SK-N-SH (cell line): ENCODE results near the gene OR1I1. TPM values are rescaled to one million over a fixed set of nuclear protein-coding genes. Genes with fewer than 3 reads are reported as not detected.
A peak's percentile ranks its signal among the peaks of the same experiment; 100 is the strongest.

Experiments
- CTCF ChIA-PET: fragments of 300-600, 350-600 bp; formaldehyde crosslinking; extraction: SDS; loops from one replicate; lab custom pipeline; 2021; lab: Yijun Ruan, JAX
- POLR2A ChIA-PET: fragments of 350-600 bp; sonication (Branson Sonifier 250); formaldehyde crosslinking; extraction: SDS; loops from one replicate; lab custom pipeline; 2020; ENCODE audit warnings: antibody characterized with exemption, inconsistent platforms; lab: Yijun Ruan, JAX
- DNase-seq: peaks from one replicate; pipeline ENCODE4 v3.0.0; 2012
- H2AFZ ChIP-seq: fragments of 200-600 bp; sonication (generic); 2 replicates; pipeline ENCODE4 v1.8.1; 2016; ENCODE audit warnings: antibody characterized with exemption, mild to moderate bottlenecking, low read depth
- H3F3A ChIP-seq: fragments of 200-600 bp; sonication (generic); replicated peaks from 2 replicates; pipeline ENCODE3; 2016; ENCODE audit warnings: antibody characterized with exemption, mild to moderate bottlenecking; ENCODE audit not compliant: insufficient read depth
- H3K27ac ChIP-seq, 2 experiments: fragments of 200-500 bp in 1 of 2; fragments of 200-600 bp in 1 of 2; sonication (Bioruptor generic) in 1 of 2; sonication (generic), shearing (Covaris generic) in 1 of 2; 2 replicates each; pipeline versions ENCODE4 v1.5.1 to v1.6.1; 2014 to 2016; ENCODE audit warnings: low read depth in 2 of 2, inconsistent platforms in 1 of 2, low read length in 1 of 2, mild to moderate bottlenecking in 1 of 2, mixed read lengths in 1 of 2
- H3K27me3 ChIP-seq: fragments of 200-600 bp; sonication (generic), shearing (Covaris generic); 2 replicates; pipeline ENCODE4 v1.6.1; 2016; ENCODE audit warnings: mixed run types; ENCODE audit not compliant: insufficient read depth
- H3K36me3 ChIP-seq, 2 experiments: fragments of 200-500 bp in 1 of 2; fragments of 200-600 bp in 1 of 2; sonication (Bioruptor generic) in 1 of 2; sonication (generic) in 1 of 2; replicated peaks in 1 of 2; 2 replicates each; pipeline versions ENCODE3 to v1.5.1; 2014 to 2016; ENCODE audit warnings: low read length in 1 of 2, mild to moderate bottlenecking in 1 of 2; ENCODE audit not compliant: insufficient read depth in 2 of 2, control insufficient read depth in 1 of 2
- H3K4me1 ChIP-seq, 2 experiments: fragments of 200-500 bp in 1 of 2; fragments of 200-600 bp in 1 of 2; sonication (Bioruptor generic) in 1 of 2; sonication (generic), shearing (Covaris generic) in 1 of 2; 2 replicates each; pipeline versions ENCODE4 v1.5.1 to v1.6.1; 2014 to 2016; ENCODE audit warnings: low read depth in 1 of 2, low read length in 1 of 2, mixed run types in 1 of 2; ENCODE audit not compliant: insufficient read depth in 2 of 2, control insufficient read depth in 1 of 2
- H3K4me2 ChIP-seq: fragments of 200-600 bp; sonication (generic), shearing (Covaris generic); 2 replicates; pipeline ENCODE4 v1.6.1; 2017; ENCODE audit warnings: mixed run types
- H3K4me3 ChIP-seq, 2 experiments: fragments of 200-500 bp in 1 of 2; fragments of 200-600 bp in 1 of 2; sonication (Bioruptor generic) in 1 of 2; sonication (generic), shearing (Covaris generic) in 1 of 2; 2 replicates each; pipeline versions ENCODE4 v1.5.1 to v1.8.1; 2014 to 2016; ENCODE audit warnings: low read depth in 2 of 2, inconsistent platforms in 1 of 2, low read length in 1 of 2, mild to moderate bottlenecking in 1 of 2, mixed read lengths in 1 of 2, moderate library complexity in 1 of 2
- H3K79me2 ChIP-seq: fragments of 200-600 bp; sonication (generic); 2 replicates; pipeline ENCODE4 v1.8.1; 2017; ENCODE audit warnings: mild to moderate bottlenecking; ENCODE audit not compliant: insufficient read depth
- H3K9ac ChIP-seq: fragments of 200-600 bp; sonication (generic); 2 replicates; pipeline ENCODE4 v1.6.1; 2017; ENCODE audit warnings: mixed run types
- H3K9me2 ChIP-seq: fragments of 200-600 bp; sonication (generic); 2 replicates; pipeline ENCODE4 v1.6.1; 2017; ENCODE audit warnings: mixed run types
- H3K9me3 ChIP-seq: fragments of 200-600 bp; sonication (generic); 2 replicates; pipeline ENCODE4 v1.6.1; 2017; ENCODE audit warnings: mixed run types, mild to moderate bottlenecking, moderate library complexity
- H4K20me1 ChIP-seq: fragments of 200-600 bp; sonication (generic); 2 replicates; pipeline ENCODE4 v1.6.1; 2017; ENCODE audit warnings: mild to moderate bottlenecking, mixed run types; ENCODE audit not compliant: insufficient read depth
- CHD2 ChIP-seq: fragments of 150-350 bp; IDR thresholded peaks from 2 replicates; pipeline ENCODE4 v1.6.1; 2018; ENCODE audit warnings: low read length; ENCODE audit not compliant: partially characterized antibody
- CTCF ChIP-seq: fragments of 200-600 bp; sonication (generic); IDR thresholded peaks from 2 replicates; pipeline ENCODE4 v1.6.1; 2017; ENCODE audit warnings: antibody characterized with exemption, mild to moderate bottlenecking, moderate library complexity
- ELF1 ChIP-seq: IDR thresholded peaks from 2 replicates; pipeline ENCODE4 v1.4.0; 2012
- EP300 ChIP-seq, 2 experiments: IDR thresholded peaks; 2 replicates each; pipeline versions ENCODE4 v1.4.0 to v1.6.1; 2012; ENCODE audit warnings: borderline replicate concordance in 1 of 2, low read depth in 1 of 2, low read length in 1 of 2
- FOSL2 ChIP-seq: IDR thresholded peaks from 2 replicates; pipeline ENCODE4 v1.4.0; 2012; ENCODE audit warnings: low read depth, mild to moderate bottlenecking, moderate library complexity, borderline replicate concordance
- FOXM1 ChIP-seq: IDR thresholded peaks from 2 replicates; pipeline ENCODE4 v1.4.0; 2012; ENCODE audit warnings: low read depth, mild to moderate bottlenecking
- GABPA ChIP-seq: IDR thresholded peaks from 2 replicates; pipeline ENCODE4 v1.4.0; 2012; ENCODE audit warnings: low read depth, mild to moderate bottlenecking
- GATA2 ChIP-seq: sonication (generic); formaldehyde crosslinking; IDR thresholded peaks from 2 replicates; pipeline ENCODE4 v1.5.0; 2020; ENCODE audit warnings: mild to moderate bottlenecking, missing genetic modification reagents
- IRF3 ChIP-seq: fragments of 150-350 bp; IDR thresholded peaks from 2 replicates; pipeline ENCODE4 v1.6.1; 2016; ENCODE audit warnings: mild to moderate bottlenecking, low read depth, low read length
- JUND ChIP-seq: IDR thresholded peaks from 2 replicates; pipeline ENCODE4 v1.4.0; 2012
- MAX ChIP-seq: IDR thresholded peaks from 2 replicates; pipeline ENCODE4 v1.4.0; 2012; ENCODE audit warnings: low read depth
- NRF1 ChIP-seq: IDR thresholded peaks from 2 replicates; pipeline ENCODE4 v1.6.1; 2012; ENCODE audit warnings: low read depth, mild to moderate bottlenecking, low read length
- PBX3 ChIP-seq: IDR thresholded peaks from 2 replicates; pipeline ENCODE4; 2012
- POLR2AphosphoS5 ChIP-seq: IDR thresholded peaks from 2 replicates; pipeline ENCODE4 v1.6.1; 2012; ENCODE audit warnings: low read depth, low read length
- RAD21 ChIP-seq: IDR thresholded peaks from 2 replicates; pipeline ENCODE4 v1.6.1; 2012; ENCODE audit warnings: mild to moderate bottlenecking, low read length
- RFX5 ChIP-seq: IDR thresholded peaks from 2 replicates; pipeline ENCODE4 v1.6.1; 2012; ENCODE audit warnings: mild to moderate bottlenecking, improper control_type of control experiment, low read length
- SIN3A ChIP-seq: IDR thresholded peaks from 2 replicates; pipeline ENCODE4 v1.6.1; 2012; ENCODE audit warnings: low read depth, mild to moderate bottlenecking, low read length, moderate library complexity, borderline replicate concordance
- TAF1 ChIP-seq: IDR thresholded peaks from 2 replicates; pipeline ENCODE4 v1.6.1; 2012; ENCODE audit warnings: low read depth, mild to moderate bottlenecking, low read length, moderate library complexity, borderline replicate concordance
- YY1 ChIP-seq: IDR thresholded peaks from 2 replicates; pipeline ENCODE4 v1.4.0; 2012; ENCODE audit warnings: low read depth, mild to moderate bottlenecking
- WGBS: methylation state at CpG from one replicate; pipeline ENCODE4 v1.1.6; 2017; ENCODE audit warnings: low lambda C conversion rate; 5-methylcytosine and 5-hydroxymethylcytosine counted together
- polyA plus RNA-seq, 3 experiments: library from polyadenylated mRNA; depleted of rRNA; stranded (reverse); fragments of >200 nt; gene quantifications; 2 replicates each; pipeline ENCODE4 v1.2.3, GENCODE V29; 2012

Gene OR1I1
- polyA plus RNA-seq, 1 of the 3 experiments (the other 2 are of a cell fraction), result not detected

- H3K4me3 ChIP-seq, result no peak overlapping the region
- H3K27me3 ChIP-seq, result no peaks in the 10 kb centered on the region; the same call in none of the 2 replicates
- ChIA-PET CTCF (no interaction called here), POLR2A (no interaction called here)
- H4K20me1 ChIP-seq, result no peaks in the 10 kb centered on the region
- TF ChIP-seq YY1 (no peak), EP300 (IDR thresholded peaks at IDR 0.05; ENCODE audit: borderline replicate concordance in 1 of 2, low read depth in 1 of 2, low read length in 1 of 2) (no peak), PBX3 (no peak)
- no peak overlapping the region for H3K9ac ChIP-seq
- no peak overlapping the region for H3K27ac ChIP-seq
- no peak overlapping the region for H3K4me2 ChIP-seq
- no peaks in the 10 kb centered on the region for H3K9me3 ChIP-seq
- peak overlapping the region; percentile 24; the same call in 1 of the 2 replicates for H2AFZ ChIP-seq
- no peaks in the 10 kb centered on the region for H3K79me2 ChIP-seq
- no peaks in the 10 kb centered on the region for H3K4me1 ChIP-seq
- no peaks in the 10 kb centered on the region for H3K9me2 ChIP-seq
- no peak for DNase-seq
- H3K36me3 ChIP-seq, result no peaks in the 10 kb centered on the region
- no peaks in the 10 kb centered on the region for H3F3A ChIP-seq
Measured at GRCh38 chr19:15137777-15138176, 55.8 kb downstream of the OR1I1 start.

- no peak for TF ChIP-seq RFX5
- TF ChIP-seq JUND, result no peak
- no peak for TF ChIP-seq EP300 (IDR thresholded peaks at IDR 0.05; ENCODE audit: borderline replicate concordance in 1 of 2, low read depth in 1 of 2, low read length in 1 of 2)
- TF ChIP-seq IRF3, result no peak
- H3K4me2 ChIP-seq, result no peak overlapping the region
- H3K27me3 ChIP-seq, result no peaks in the 10 kb centered on the region; the same call in none of the 2 replicates
- CTCF ChIA-PET, result interaction anchor here (0.7 kb wide), 1 partner anchor 1222 kb away, joined by 3 read pairs; no protein-coding TSS in a partner anchor
- H3K9me2 ChIP-seq, result no peaks in the 10 kb centered on the region
- no peak for DNase-seq
- no peaks in the 10 kb centered on the region for H3K4me1 ChIP-seq
- no peaks in the 10 kb centered on the region for H3F3A ChIP-seq
- H3K27ac ChIP-seq, result no peak overlapping the region
- H3K9me3 ChIP-seq, result no peaks in the 10 kb centered on the region
- no peak overlapping the region for H3K9ac ChIP-seq
- no peaks in the 10 kb centered on the region for H3K79me2 ChIP-seq
- WGBS, result 0% methylated on average over 1 of the region's 1 CpG
- no peak overlapping the region for H3K4me3 ChIP-seq
- H4K20me1 ChIP-seq, result no peaks in the 10 kb centered on the region
- POLR2A ChIA-PET, result no interaction called here
- H2AFZ ChIP-seq, result no peak overlapping the region
- no peaks in the 10 kb centered on the region for H3K36me3 ChIP-seq
Measured at GRCh38 chr19:15138427-15138826, 56.4 kb downstream of the OR1I1 start.

GRCh38 chr19:15141143-15141542 is 59.1 kb downstream of the OR1I1 start:
- H3K79me2 ChIP-seq, result no peaks in the 10 kb centered on the region
- no peak overlapping the region for H3K4me2 ChIP-seq
- H3K9ac ChIP-seq, result no peak overlapping the region
- H3K9me2 ChIP-seq, result no peaks in the 10 kb centered on the region
- H3K36me3 ChIP-seq, result no peaks in the 10 kb centered on the region
- H4K20me1 ChIP-seq, result no peaks in the 10 kb centered on the region
- 55% methylated on average over 16 of the region's 25 CpGs for WGBS
- H3F3A ChIP-seq, result no peaks in the 10 kb centered on the region
- no peak for DNase-seq
- POLR2A ChIA-PET, result no interaction called here
- H3K9me3 ChIP-seq, result no peaks in the 10 kb centered on the region
- no peak overlapping the region for H2AFZ ChIP-seq
- H3K4me3 ChIP-seq, result no peak overlapping the region
- H3K27me3 ChIP-seq, result no peaks in the 10 kb centered on the region; the same call in 1 of the 2 replicates
- H3K27ac ChIP-seq, result no peak overlapping the region
- H3K4me1 ChIP-seq, result no peaks in the 10 kb centered on the region
- CTCF ChIA-PET, result no interaction called here
- TF ChIP-seq CTCF (no peak), FOXM1 (no peak), SIN3A (no peak), MAX (no peak), GATA2 (no peak), FOSL2 (no peak), EP300 (IDR thresholded peaks at IDR 0.05; ENCODE audit: borderline replicate concordance in 1 of 2, low read depth in 1 of 2, low read length in 1 of 2) (no peak), ELF1 (no peak), PBX3 (no peak), GABPA (no peak), POLR2AphosphoS5 (no peak), CHD2 (no peak), TAF1 (no peak), RAD21 (no peak), NRF1 (no peak)
